IMR-90 (cell line): Measurements from ENCODE around the gene PROCA1. TPM values are rescaled to one million over a fixed set of nuclear protein-coding genes. Genes with fewer than 3 reads are reported as not detected.

Source experiments
- ATAC-seq: fragments of 200-7000 bp; cut with Tn5 transposase; 2 replicates; pipeline ENCODE4 v1.9.1; 2020; ENCODE audit warnings: low read depth, mild to moderate bottlenecking, moderate library complexity
- BruUV-seq: library from RNA; stranded (reverse); fragments of 400-500 nt; replicated peaks from 2 replicates; lab custom pipeline; 2021; lab: Mats Ljungman, UMichigan
- CTCF ChIA-PET: fragments of 300-600 bp; formaldehyde crosslinking; extraction: SDS; loops from one replicate; lab custom pipeline; 2021; ENCODE audit warnings: antibody characterized with exemption; lab: Yijun Ruan, JAX
- POLR2A ChIA-PET: fragments of 300-600 bp; sonication (Branson Sonifier 250); formaldehyde crosslinking; loops from one replicate; lab custom pipeline; 2022; ENCODE audit warnings: antibody characterized with exemption; ENCODE audit not compliant: unreplicated experiment; lab: Charles Lee
- DNase-seq: peaks from one replicate; pipeline ENCODE4 v3.0.0; 2013
- H2AFZ ChIP-seq: replicated peaks from 2 replicates; pipeline ENCODE3; 2013; ENCODE audit warnings: low read length, mild to moderate bottlenecking; ENCODE audit not compliant: poor library complexity
- H2AK5ac ChIP-seq: 2 replicates; pipeline ENCODE4 v1.6.1; 2013; ENCODE audit warnings: low read depth, low read length, inconsistent platforms
- H2AK9ac ChIP-seq: replicated peaks from 2 replicates; pipeline ENCODE3; 2013; ENCODE audit warnings: mild to moderate bottlenecking, low read depth, low read length, moderate library complexity; ENCODE audit not compliant: poor library complexity
- H2BK120ac ChIP-seq: 2 replicates; pipeline ENCODE4 v1.6.1; 2013; ENCODE audit warnings: low read depth, low read length, inconsistent platforms
- H2BK15ac ChIP-seq: 3 replicates; pipeline ENCODE4 v1.6.1; 2013; ENCODE audit warnings: low read depth, low read length, inconsistent platforms
- H2BK20ac ChIP-seq: 2 replicates; pipeline ENCODE4 v1.6.1; 2013; ENCODE audit warnings: low read depth, mild to moderate bottlenecking, inconsistent platforms, low read length, moderate library complexity
- H2BK5ac ChIP-seq: 2 replicates; pipeline ENCODE4 v1.6.1; 2013; ENCODE audit warnings: mild to moderate bottlenecking, low read depth, low read length, inconsistent platforms; ENCODE audit not compliant: poor library complexity, severe bottlenecking
- H3K14ac ChIP-seq: replicated peaks from 2 replicates; pipeline ENCODE4 v1.6.1; 2013; ENCODE audit warnings: low read depth, low read length, inconsistent platforms
- H3K18ac ChIP-seq: 2 replicates; pipeline ENCODE4 v1.6.1; 2013; ENCODE audit warnings: low read depth, low read length, control low read depth
- H3K23ac ChIP-seq: 2 replicates; pipeline ENCODE4 v1.6.1; 2013; ENCODE audit warnings: low read depth, low read length, inconsistent platforms
- H3K27ac ChIP-seq: 2 replicates; pipeline ENCODE4 v1.5.1; 2013; ENCODE audit warnings: mild to moderate bottlenecking, control low read depth, low read length; ENCODE audit not compliant: insufficient read depth
- H3K27me3 ChIP-seq: 2 replicates; pipeline ENCODE4 v1.6.1; 2013; ENCODE audit warnings: low read length; ENCODE audit not compliant: control insufficient read depth, insufficient read depth
- H3K36me3 ChIP-seq: 2 replicates; pipeline ENCODE4 v1.6.1; 2013; ENCODE audit warnings: low read length, mixed read lengths; ENCODE audit not compliant: control insufficient read depth, insufficient read depth
- H3K4ac ChIP-seq: 2 replicates; pipeline ENCODE4 v1.6.1; 2013; ENCODE audit warnings: low read depth, low read length, inconsistent platforms
- H3K4me1 ChIP-seq: 2 replicates; pipeline ENCODE4 v1.6.1; 2013; ENCODE audit warnings: low read length, mixed read lengths; ENCODE audit not compliant: control insufficient read depth, insufficient read depth
- H3K4me2 ChIP-seq: 2 replicates; pipeline ENCODE4 v1.6.1; 2013; ENCODE audit warnings: low read depth, mild to moderate bottlenecking, control low read depth, low read length, moderate library complexity
- H3K4me3 ChIP-seq: 2 replicates; pipeline ENCODE4 v1.5.1; 2013; ENCODE audit warnings: low read depth, mild to moderate bottlenecking, control low read depth, low read length, moderate library complexity; ENCODE audit not compliant: insufficient read depth
- H3K56ac ChIP-seq: 2 replicates; pipeline ENCODE4 v1.6.1; 2013; ENCODE audit warnings: low read length, inconsistent platforms; ENCODE audit not compliant: insufficient read depth; ENCODE audit errors: extremely low read depth
- H3K79me1 ChIP-seq, 2 experiments: 2 replicates each; pipeline ENCODE4 v1.6.1; 2013; ENCODE audit warnings: low read length in 2 of 2, inconsistent platforms in 1 of 2, low read depth in 1 of 2
- H3K9ac ChIP-seq: 2 replicates; pipeline ENCODE4 v1.6.1; 2013; ENCODE audit warnings: low read depth, low read length, control low read depth
- H3K9me1 ChIP-seq: 2 replicates; pipeline ENCODE4 v1.6.1; 2013; ENCODE audit warnings: low read length, inconsistent platforms; ENCODE audit not compliant: insufficient read depth
- H3K9me3 ChIP-seq: 2 replicates; pipeline ENCODE4 v1.6.1; 2013; ENCODE audit warnings: low read length; ENCODE audit not compliant: control insufficient read depth, insufficient read depth
- H4K20me1 ChIP-seq: 2 replicates; pipeline ENCODE4 v1.6.1; 2013; ENCODE audit warnings: low read length, inconsistent platforms; ENCODE audit not compliant: insufficient read depth
- H4K5ac ChIP-seq: 2 replicates; pipeline ENCODE4 v1.6.1; 2013; ENCODE audit warnings: mild to moderate bottlenecking, low read depth, low read length, control low read depth
- H4K8ac ChIP-seq, 2 experiments: 2 replicates each; pipeline ENCODE4 v1.6.1; 2013; ENCODE audit warnings: low read depth in 2 of 2, low read length in 2 of 2, control low read depth in 1 of 2, inconsistent platforms in 1 of 2
- H4K91ac ChIP-seq: 2 replicates; pipeline ENCODE4 v1.6.1; 2013; ENCODE audit warnings: low read depth, low read length, inconsistent platforms; ENCODE audit not compliant: insufficient read depth
- BHLHE40 ChIP-seq: fragments of 150-350 bp; IDR thresholded peaks from 2 replicates; pipeline ENCODE4 v1.6.1; 2016; ENCODE audit warnings: mild to moderate bottlenecking, low read depth, low read length
- CEBPB ChIP-seq: IDR thresholded peaks from 2 replicates; pipeline ENCODE4 v1.6.1; 2012; ENCODE audit warnings: low read depth, low read length, improper control_type of control experiment
- CHD1 ChIP-seq: IDR thresholded peaks from 2 replicates; pipeline ENCODE4 v1.6.1; 2012; ENCODE audit warnings: low read depth, low read length, improper control_type of control experiment
- MXI1 ChIP-seq: IDR thresholded peaks from 2 replicates; pipeline ENCODE4 v1.6.1; 2012; ENCODE audit warnings: low read depth, mild to moderate bottlenecking, low read length, moderate library complexity, borderline replicate concordance
- NFE2L2 ChIP-seq: fragments of 150-350 bp; IDR thresholded peaks from 2 replicates; pipeline ENCODE4 v1.6.1; 2016; ENCODE audit warnings: low read depth, mild to moderate bottlenecking, low read length
- POLR2A ChIP-seq: IDR thresholded peaks from 2 replicates; pipeline ENCODE4 v1.6.1; 2012; ENCODE audit warnings: mild to moderate bottlenecking, low read depth, low read length
- RCOR1 ChIP-seq: IDR thresholded peaks from 2 replicates; pipeline ENCODE4 v1.6.1; 2012; ENCODE audit warnings: mild to moderate bottlenecking, low read length, improper control_type of control experiment; ENCODE audit not compliant: insufficient replicate concordance
- WGBS, 2 experiments: methylation state at CpG; one replicate each; pipeline versions ENCODE4 v1.1.5 to v1.1.7; 2013; ENCODE audit warnings: missing lambda C conversion rate in 2 of 2; ENCODE audit not compliant: insufficient read length in 1 of 2; ENCODE audit errors: extremely low coverage in 2 of 2; 5-methylcytosine and 5-hydroxymethylcytosine counted together
- dilution Hi-C: fragments of 300-500 bp; cut with HindIII; formaldehyde crosslinking; loops from one replicate; pipeline ENCODE4 v1.14.3; 2018; ENCODE audit warnings: low sequenced_read_pairs; ENCODE audit not compliant: unreplicated experiment
- in situ Hi-C: fragments of 300-500 bp; cut with MboI; formaldehyde crosslinking; loops from 3 replicates; pipeline ENCODE4 v1.14.3; 2019; ENCODE audit warnings: low sequenced_read_pairs, inconsistent platforms, mixed read lengths
- intact Hi-C: fragments of 100-400 bp; cut with micrococcal nuclease; formaldehyde crosslinking; loops from 2 replicates; pipeline ENCODE4 v1.10.0; 2022
- polyA plus RNA-seq, 3 experiments: library from polyadenylated mRNA; depleted of rRNA; stranded (reverse); fragments of >200 nt; gene quantifications; 2 replicates each; pipeline ENCODE4 v1.2.3, GENCODE V29; 2012; ENCODE audit warnings: low replicate concordance in 1 of 3
- total RNA-seq: library from RNA; depleted of rRNA; stranded (reverse); fragments of >200 nt; gene quantifications from 2 replicates; pipeline ENCODE4 v1.2.3, GENCODE V29; 2012
- TF ChIP-seq, protein P1 (sequence below): fragments of 150-350 bp; IDR thresholded peaks from 2 replicates; pipeline ENCODE4 v1.6.1; 2016; ENCODE audit warnings: low read depth, mild to moderate bottlenecking, low read length, moderate library complexity, borderline replicate concordance

Gene PROCA1
- total and polyA plus RNA-seq, 2 of the 4 experiments (the other 2 are of a cell fraction): 0.36 to 1.7 TPM

GRCh38 chr17:28728364-28729200, 16.9 kb upstream of the PROCA1 start, which contains the start of gene NEK8:
Gene NEK8, plus strand, starts transcription at chr17:28728788. Its CDS starts 26 bp downstream, at chr17:28728814.
- H3K4me2 ChIP-seq: peak within 1 kb of the TSS; percentile 96
- ATAC-seq (peak; percentile 67), DNase-seq (peak; percentile 90)
- peak within 1 kb of the TSS; percentile 91 for H2BK5ac ChIP-seq
- H3K9me1 ChIP-seq: no peaks in the 10 kb centered on the region
- peak within 1 kb of the TSS; percentile 52 for H2AK5ac ChIP-seq
- H3K9ac ChIP-seq: peak within 1 kb of the TSS; percentile 82
- ChIA-PET POLR2A (interaction anchor here (0.5 to 1.6 kb wide), 4 partner anchors 9 to 224 kb away, joined by 3 to 6 read pairs (median 3); partner anchors contain the start of genes RPL23A and TRAF4), CTCF (interaction anchor here (1.6 to 4.0 kb wide), 5 partner anchors 16 to 225 kb away, joined by 4 to 60 read pairs (median 27); partner anchors contain the start of gene TRAF4)
- H3K9me3 ChIP-seq: no peaks in the 10 kb centered on the region
- no TSS peak for BruUV-seq
- H3K79me1 ChIP-seq: peaks cover 0 to 23% of the 10 kb centered on the region in 2 experiments; a peak in 2 of 4 replicates
- H2BK15ac ChIP-seq: peak within 1 kb of the TSS; percentile 90; the same call in 1 of the 3 replicates
- H3K18ac ChIP-seq: peak within 1 kb of the TSS; percentile 86
- intact Hi-C loops (loop anchor here (1.0 to 2.0 kb wide), 2 partner anchors 15 to 388 kb away; no protein-coding TSS in a partner anchor), dilution Hi-C loops (no loop called here), in situ Hi-C loops (no loop called here)
- H4K20me1 ChIP-seq: peaks cover 17% of the 10 kb centered on the region
- no peaks in the 10 kb centered on the region for H3K27me3 ChIP-seq
- peaks cover 13% of the 10 kb centered on the region for H3K36me3 ChIP-seq
- H4K8ac ChIP-seq: peak within 1 kb of the TSS; percentile 87 to 100
- H2BK20ac ChIP-seq: peak within 1 kb of the TSS; percentile 82; the same call in 1 of the 2 replicates
- TF ChIP-seq POLR2A: peak; percentile 70
- TF ChIP-seq BHLHE40: peak; percentile 21; the same call in 1 of the 2 replicates
- no peak for TF ChIP-seq CHD1
- no peak for TF ChIP-seq NFE2L2
- 0 out of 2 replicates have a peak, but pooled peaks have one; percentile 67 for TF ChIP-seq MXI1
- TF ChIP-seq, protein P1, sequence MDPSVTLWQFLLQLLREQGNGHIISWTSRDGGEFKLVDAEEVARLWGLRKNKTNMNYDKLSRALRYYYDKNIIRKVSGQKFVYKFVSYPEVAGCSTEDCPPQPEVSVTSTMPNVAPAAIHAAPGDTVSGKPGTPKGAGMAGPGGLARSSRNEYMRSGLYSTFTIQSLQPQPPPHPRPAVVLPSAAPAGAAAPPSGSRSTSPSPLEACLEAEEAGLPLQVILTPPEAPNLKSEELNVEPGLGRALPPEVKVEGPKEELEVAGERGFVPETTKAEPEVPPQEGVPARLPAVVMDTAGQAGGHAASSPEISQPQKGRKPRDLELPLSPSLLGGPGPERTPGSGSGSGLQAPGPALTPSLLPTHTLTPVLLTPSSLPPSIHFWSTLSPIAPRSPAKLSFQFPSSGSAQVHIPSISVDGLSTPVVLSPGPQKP: no peak
- TF ChIP-seq RCOR1: no peak
- no peak for TF ChIP-seq CEBPB
- H3K4me1 ChIP-seq: peaks cover 12% of the 10 kb centered on the region
- H3K27ac ChIP-seq: peak within 1 kb of the TSS; percentile 84
- peak within 1 kb of the TSS; percentile 99 for H3K56ac ChIP-seq
- peak within 1 kb of the TSS; percentile 89 for H4K5ac ChIP-seq
- peak within 1 kb of the TSS; percentile 63 for H3K4me3 ChIP-seq
- peak within 1 kb of the TSS; percentile 95 for H2AFZ ChIP-seq
- peak within 1 kb of the TSS; percentile 97 for H4K91ac ChIP-seq
- H3K4ac ChIP-seq: peak within 1 kb of the TSS; percentile 98
- WGBS, 2 experiments: 0% methylated on average over 11 of the region's 64 CpGs; no CpG with 5 or more reads in 1 of the 2 experiments
- H3K23ac ChIP-seq: peak within 1 kb of the TSS; percentile 98
- H3K14ac ChIP-seq: peak within 1 kb of the TSS; percentile 99
- H2BK120ac ChIP-seq: peak within 1 kb of the TSS; percentile 98
- peak within 1 kb of the TSS; percentile 97 for H2AK9ac ChIP-seq
